GM19240 (cell line): ENCODE results near the gene ZNF319.
"Not testable (repeated sequence)": the region's sequence is repeated elsewhere in the genome, so short reads cannot be mapped to it uniquely, and the experiment has no call there.

Experiments used
- DNase-seq: peaks from one replicate; pipeline ENCODE4 v3.0.0; 2011; ENCODE audit warnings: low spot score; ENCODE audit not compliant: insufficient read length

ZNF319 gene

GRCh38 chr16:57979006-57979585 is 21.4 kb downstream of the ZNF319 start:
- no peak for DNase-seq

DNA sequence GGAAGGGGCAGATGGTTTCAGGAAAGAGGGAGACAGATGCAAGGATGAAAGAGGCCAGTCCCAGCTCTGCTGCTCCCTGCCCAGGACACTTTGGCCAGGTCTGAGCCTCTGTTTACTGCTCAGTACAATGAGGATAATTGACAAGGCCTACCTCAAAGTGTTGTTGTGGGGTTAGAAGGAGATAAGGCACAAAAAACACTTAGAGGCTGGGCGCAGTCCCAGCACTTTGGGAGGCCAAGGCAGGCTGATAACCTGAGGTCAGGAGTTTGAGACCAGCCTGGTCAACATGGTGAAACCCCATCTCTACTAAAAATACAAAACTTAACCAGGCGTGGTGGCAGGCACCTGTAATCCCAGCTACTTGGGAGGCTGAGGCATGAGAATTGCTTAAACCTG is 22.4 kb downstream of the ZNF319 start:
- not testable (repeated sequence) for DNase-seq

DNA sequence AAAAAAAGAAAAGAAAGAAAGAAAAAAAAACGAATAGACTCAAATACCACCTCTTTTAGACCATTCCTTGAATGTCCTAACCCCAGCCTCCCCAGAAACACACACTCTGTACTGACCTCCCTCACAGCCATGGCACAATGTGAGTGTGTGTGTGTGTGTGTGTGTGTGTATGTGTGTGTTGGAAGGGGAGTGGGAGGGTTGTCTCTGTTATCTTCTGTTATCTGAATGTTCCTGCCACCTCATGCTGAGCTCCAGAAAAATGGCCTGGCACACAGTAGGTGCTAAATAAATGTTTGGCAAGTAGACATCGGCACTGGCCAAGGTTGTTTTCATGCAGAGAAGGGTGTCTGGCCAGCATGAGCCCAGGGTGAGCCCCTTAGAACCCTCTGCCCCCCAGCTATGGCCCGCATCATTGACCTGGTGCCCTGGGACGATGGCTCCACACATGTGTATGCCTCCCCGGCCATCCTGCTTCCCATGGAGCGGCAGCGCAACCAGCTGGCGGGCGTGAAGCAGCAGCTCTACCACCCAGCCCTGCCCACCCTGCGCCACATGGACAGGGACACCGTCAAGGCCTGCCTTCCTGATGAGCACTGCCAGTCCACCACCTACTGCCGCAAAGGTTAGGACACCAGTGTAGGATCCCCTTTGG is 22.9 kb downstream of the ZNF319 start:
- no peak for DNase-seq

DNA sequence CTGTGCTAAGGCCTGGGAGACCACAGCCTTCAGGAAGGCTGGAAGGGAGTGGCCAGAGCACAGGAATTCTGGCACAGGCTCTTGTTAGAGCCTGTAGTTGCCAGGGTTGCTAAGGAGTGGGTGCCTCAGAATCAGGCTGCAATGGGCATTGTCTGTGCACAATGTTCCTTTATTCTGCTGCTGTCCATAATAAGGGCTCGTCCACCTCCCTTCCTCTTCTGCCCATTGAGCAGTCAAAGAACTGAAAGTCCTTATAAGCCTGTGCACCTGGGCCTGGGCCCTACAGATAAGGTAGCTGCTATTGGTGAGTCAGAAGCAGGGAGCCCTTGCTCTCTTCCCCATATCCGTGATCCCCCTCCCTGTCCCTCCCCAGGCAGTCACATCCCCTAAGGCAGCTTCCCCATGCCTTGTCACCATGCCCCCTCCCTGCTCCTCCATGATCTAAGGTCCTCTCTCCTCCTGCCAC is 24.1 kb downstream of the ZNF319 start:
- DNase-seq: no peak

- DNase-seq: no peak
Measured at GRCh38 chr16:57972306-57972705, 28.2 kb downstream of the ZNF319 start.

GRCh38 chr16:57971848-57972247 is 28.6 kb downstream of the ZNF319 start:
- no peak for DNase-seq

DNA sequence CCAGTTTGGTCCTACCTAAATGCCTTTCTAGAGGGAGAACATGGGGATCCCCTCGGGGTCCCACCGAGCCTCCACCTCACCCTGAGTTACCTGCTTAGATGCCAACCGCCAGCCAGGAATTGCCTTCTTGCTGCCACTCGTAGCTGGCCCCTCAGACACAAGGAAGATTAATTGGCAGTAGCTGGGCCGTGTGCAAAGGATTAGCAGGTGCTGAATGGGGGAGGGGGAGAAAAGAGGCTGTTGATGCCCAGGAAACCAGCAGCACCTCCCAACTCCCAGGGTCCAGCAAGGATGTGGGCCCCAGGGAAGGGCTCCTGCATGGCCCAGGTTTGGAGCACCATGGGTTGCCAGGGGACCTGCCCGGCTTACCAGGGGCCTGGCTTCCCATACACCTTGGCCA is 29.5 kb downstream of the ZNF319 start, which contains the start of gene CNGB1:
CNGB1 (minus strand) TSS at position 159 of the 400 bp plus-strand sequence. CDS start 3,842 bp downstream, outside the sequence.
- DNase-seq: no peak

DNA sequence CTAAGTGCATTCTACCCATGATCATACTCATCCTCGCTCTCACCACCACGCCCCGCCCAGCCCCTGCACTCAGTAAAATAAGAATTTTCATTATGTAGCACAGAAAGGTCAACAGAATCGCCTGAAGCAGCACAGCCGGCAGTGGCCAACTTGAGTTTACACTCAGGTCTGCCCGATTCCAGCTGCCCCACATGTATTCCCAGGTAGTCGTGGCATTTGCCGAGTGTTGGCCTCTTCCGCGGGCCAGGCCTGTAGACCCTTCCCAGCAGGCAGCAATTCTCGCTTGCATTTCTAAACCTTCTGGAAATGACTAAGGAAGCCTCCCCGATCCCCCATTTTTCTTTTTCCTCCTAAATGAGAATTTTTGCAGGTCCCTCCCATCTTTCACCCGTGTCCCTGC is 30.2 kb downstream of the ZNF319 start:
- DNase-seq: no peak

DNA sequence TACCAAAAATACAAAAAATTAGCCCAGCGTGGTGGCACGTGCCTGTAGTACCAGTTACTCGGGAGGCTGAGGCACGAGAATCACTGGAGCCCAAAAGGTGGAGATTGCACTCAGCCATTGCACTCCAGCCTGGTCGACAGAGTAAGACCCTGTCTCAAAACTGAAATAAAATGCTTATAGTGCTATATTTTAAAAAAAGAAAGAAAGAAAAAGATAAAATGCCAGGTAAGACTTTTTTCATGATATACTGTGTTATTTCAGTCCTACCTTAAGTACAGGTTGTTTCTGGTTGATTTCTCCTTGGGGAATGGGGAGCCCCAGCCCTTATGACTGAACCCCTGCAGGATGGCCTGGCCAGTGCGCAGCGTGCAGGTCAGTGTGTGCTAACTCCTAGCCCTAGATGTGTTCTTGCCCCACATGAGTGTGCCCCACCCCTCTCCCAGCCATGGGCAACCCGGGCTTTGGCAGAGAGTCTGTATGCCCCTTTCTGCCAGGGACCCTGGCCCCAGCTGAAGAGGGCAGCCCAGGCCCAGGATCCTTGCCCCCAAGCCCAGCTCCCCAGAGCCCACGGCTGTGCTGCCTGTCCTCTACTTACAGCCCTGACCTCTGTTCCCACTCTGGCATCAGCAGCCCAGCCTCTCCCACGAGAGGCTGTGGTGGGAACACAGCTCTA is 30.9 kb downstream of the ZNF319 start:
- DNase-seq: no peak

DNA sequence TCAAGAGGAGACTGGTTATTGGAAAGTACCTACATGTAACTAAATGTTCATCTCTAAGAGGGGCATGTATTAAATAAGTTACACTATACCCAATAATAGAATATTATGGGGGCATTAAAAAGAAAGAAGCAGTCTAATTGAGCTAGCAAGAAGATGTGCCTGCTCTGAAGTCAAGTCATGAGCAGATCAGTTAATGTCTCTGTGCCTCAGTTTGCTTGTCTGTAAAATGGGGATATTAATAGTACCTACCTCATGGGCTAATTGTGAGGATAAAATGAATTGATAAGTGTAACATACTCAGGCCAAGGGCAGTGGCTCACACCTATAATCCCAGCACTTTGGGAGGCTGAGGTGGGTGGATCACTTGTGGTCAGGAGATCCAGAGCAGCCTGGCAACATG is 32.6 kb downstream of the ZNF319 start:
- no peak for DNase-seq

GRCh38 chr16:57966986-57967385 is 33.5 kb downstream of the ZNF319 start:
- DNase-seq: no peak

GRCh38 chr16:57966204-57966771 is 34.2 kb downstream of the ZNF319 start:
- no peak for DNase-seq

- DNase-seq: no peak
Measured at GRCh38 chr16:57964157-57964700, 36.2 kb downstream of the ZNF319 start.

DNA sequence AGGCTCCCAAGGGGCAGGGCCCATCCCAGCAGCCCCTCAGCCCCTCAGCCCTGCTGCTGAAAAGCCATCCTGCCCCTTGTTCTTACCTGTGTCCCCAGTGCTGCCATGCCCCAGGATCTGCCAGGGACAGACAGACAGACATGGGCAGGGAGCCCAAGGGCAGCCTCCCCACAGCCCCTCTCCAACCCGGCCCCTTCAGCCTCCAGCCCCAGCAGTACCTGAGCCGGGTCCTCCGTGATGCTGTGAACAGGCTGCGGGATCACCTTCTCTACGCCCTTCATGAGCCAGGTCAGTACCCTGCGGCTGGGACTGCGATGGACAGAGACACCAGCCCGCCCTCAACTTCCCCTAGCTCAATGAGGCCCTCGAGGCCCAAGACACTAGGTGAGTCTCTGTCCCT is 37.7 kb downstream of the ZNF319 start:
- no peak for DNase-seq

- DNase-seq: no peak
Measured at GRCh38 chr16:57962046-57962445, 38.4 kb downstream of the ZNF319 start.

- DNase-seq: no peak
Measured at GRCh38 chr16:57961538-57961937, 38.9 kb downstream of the ZNF319 start.

- DNase-seq: no peak
Measured at GRCh38 chr16:57960826-57961472, 39.5 kb downstream of the ZNF319 start.

GRCh38 chr16:57960310-57960709 is 40.2 kb downstream of the ZNF319 start:
- no peak for DNase-seq

DNA sequence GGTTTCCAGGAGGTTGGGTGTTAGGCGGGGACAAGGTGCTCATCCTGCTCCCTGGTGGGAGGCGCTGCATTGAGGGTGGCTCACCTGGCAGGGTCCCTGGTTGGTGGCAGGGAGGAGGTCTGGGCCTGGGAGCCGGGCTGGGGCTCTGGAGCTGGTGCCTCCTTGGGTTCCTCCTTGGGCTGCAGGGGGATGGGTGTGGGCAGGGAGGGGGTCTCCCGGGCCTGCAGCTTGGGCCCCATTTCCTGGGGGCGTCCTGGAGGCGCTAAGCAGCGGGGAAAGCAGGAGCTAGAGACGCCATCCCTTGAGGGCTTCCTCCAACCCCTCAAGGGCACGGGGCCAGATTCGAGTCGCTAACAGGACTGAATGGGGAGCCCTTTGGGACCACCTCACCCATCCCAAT is 40.7 kb downstream of the ZNF319 start:
- DNase-seq: no peak

- no peak for DNase-seq
Measured at GRCh38 chr16:57959121-57959520, 41.4 kb downstream of the ZNF319 start.

DNA sequence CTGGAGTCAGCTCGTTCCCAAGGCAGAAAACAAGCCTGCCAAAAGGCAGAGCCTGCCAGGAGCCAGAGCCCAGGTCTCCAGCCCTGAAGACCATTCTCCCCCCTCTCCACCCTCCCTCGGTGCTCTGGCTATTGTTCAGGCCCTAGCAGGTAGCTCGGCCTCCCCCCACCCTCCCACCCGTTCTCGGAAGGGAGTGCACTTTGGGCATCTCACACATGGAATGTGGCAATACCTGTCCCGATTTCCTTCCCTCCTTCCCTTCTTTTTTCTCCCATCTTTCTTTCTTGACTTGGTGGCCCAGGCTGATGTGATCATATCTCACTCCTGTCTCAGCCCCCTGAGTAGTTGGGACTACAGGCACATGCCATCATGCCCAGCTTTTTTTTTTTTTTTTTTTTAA is 41.9 kb downstream of the ZNF319 start:
- DNase-seq: no peak
